LHCN-M2 (cell line): Measurements from ENCODE around the gene SCN8A. TPM values are rescaled to one million over a fixed set of nuclear protein-coding genes. Genes with fewer than 3 reads are reported as not detected.
"Not testable (repeated sequence)": the region's sequence is repeated elsewhere in the genome, so short reads cannot be mapped to it uniquely, and the experiment has no call there.

Experiments
- DNase-seq: peaks from one replicate; pipeline ENCODE4 v3.0.0-alpha.2; 2012; ENCODE audit warnings: low read depth
- total RNA-seq: library from RNA; depleted of rRNA; stranded (reverse); fragments of >200 nt; gene quantifications from 2 replicates; pipeline ENCODE4 v1.2.3, GENCODE V29; 2014

Gene SCN8A
- total RNA-seq, 1 experiment from 2014 or later: 7.2 TPM

DNA sequence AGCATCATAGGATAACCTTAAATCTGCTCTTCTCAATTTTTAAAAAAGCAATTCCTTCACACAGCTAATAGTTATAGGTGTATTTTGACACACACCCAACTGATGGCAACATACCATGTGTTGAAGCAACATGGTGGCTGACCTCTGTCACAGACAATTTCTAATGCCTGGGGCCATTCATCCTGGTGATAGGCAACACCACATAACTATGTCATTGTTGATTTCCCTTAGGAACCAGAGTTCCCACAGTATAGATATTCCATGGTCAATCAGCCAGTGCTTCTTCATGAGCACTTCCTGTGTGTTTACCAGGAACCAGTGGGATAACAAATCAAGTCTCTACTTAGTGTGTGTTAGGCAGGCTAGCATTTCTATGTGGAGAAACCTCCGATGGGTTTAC is 169.2 kb downstream of the SCN8A start:
- no peak for DNase-seq

DNA sequence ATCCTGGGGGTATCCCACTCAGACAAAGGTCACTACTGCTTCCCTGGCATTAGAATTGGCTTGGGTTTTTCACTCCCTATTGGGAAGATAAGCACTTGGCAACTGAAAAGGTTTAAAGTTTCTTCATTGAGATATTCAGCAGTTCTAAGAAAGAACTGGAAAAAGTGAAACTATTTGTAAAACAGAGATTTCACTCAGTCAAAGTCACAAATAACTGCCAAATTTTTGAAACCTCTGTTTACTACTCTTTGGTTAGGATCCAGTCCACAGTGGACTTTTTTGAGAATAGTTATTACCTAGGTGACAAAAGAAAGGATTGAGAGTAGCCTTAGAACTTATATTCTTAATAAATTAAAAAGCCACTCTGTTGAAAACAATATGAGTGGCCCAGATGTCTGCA is 172.7 kb downstream of the SCN8A start:
- DNase-seq: no peak

DNA sequence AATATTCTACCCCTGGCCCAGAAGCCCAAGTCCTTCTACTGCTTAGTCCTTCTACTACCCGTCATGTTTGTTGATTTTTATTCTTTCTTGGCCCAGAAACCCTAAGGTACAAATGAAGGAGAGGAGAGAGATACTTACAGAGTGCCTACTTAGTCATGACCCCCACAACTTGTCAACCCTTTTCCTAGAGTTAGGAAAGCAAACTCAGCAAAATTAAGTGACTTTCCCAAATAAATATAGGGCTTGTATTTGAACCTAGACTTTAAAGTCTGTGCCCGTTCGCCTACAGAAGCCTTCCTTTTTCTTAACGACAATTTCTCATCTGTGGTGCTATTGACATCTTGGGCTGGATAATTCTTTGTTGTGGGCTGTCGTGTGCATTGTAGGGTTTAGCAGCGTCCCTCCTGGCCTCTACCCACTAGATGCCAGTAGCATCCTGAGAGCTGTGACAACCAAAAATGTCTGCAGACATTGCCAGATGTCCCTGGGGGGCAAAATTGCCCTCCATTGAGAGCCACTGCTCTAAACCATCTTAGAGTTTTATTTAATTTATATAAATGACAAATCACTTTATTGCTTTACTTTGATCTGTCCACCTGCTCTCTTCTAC is 175.1 kb downstream of the SCN8A start:
- no peak for DNase-seq

DNA sequence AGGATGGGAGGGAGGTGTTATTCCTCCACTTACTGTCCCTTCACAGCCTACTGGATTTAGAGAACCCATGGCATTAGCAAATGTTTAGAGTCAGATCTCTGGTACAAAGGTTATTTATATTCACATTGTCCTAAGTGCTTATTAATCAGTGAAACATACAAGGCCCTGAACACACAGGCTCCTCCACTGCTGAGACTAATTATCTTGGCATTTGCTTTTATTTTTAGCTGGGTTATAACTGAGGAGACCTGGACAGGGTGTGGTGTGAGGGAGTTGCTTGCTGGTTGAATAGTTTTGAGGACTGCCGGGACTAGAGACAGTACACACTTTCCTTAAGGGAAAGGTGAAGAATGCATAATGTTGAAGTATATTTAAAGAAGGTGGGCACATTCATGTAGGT is 180.0 kb downstream of the SCN8A start:
- no peak for DNase-seq

DNA sequence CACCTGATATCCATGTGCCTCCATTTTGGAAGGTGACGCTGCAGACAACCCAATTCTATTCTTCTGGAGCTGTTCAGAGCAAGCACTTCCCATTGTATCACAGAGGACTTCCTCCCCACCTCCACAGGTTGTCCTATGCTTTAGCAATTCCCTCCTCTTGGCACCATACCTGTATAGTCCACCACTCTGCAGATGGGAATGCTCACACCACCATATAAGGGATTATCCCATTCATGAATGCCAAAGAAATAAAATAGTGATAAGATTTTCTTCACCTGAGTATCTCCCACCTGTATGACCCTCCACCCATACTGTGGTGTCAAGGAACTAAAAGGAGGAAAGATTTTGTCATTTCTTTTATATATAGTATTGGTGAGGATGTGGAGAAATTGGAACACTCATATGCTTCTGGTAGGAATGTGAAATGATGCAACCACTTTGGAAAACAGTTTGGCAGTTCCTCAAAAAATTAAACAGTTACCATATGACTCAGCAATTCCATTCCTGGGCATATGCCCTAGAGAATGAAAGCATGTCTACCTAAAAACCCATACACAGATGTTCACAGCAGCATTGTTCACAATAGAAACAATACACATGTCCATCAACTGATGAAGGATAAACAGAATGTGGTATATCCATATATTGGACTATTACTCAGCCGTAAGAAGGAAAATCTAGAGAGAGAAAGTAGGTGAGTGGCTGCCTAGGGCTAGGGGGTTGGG is 182.3 kb downstream of the SCN8A start:
- peak; percentile 92 for DNase-seq

DNA sequence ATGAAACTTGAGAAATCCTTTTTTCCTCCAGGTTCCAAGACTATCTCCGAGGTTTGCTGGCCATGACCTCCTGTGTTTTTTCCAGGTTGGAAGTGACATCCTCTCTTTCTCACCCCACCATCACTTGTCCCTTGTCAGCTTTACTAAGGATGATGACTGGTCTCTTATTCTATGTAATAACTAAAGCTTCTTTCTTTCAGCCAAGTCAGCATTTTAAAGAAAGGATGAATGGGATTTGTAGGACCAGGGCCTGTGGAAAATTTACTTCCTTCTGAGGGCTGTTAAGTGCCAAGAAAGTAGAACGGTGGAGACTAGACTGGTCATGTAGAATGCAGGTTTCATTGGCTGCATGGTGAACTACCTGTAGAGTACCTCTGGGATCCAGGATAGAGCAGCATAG is 183.9 kb downstream of the SCN8A start:
- no peak for DNase-seq

DNA sequence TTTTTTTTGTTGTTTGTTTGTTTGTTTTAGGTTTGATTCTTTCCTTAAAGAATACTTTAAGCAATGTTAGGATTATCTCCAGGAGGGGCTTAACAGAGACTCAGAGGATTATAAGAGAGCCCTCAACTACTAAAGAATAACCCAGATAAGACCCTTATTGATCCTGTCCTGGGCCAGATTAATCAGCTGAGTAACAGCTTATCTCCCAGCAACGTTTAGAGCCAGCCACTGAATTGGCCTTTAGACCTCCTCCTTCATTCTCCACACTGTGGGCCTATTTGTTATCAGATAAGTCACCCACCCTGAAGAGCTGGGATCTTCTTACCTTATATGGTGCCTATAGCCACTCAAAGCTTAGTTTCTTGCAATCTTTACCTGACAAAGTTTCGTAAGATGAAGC is 186.4 kb downstream of the SCN8A start:
- DNase-seq: no peak

DNA sequence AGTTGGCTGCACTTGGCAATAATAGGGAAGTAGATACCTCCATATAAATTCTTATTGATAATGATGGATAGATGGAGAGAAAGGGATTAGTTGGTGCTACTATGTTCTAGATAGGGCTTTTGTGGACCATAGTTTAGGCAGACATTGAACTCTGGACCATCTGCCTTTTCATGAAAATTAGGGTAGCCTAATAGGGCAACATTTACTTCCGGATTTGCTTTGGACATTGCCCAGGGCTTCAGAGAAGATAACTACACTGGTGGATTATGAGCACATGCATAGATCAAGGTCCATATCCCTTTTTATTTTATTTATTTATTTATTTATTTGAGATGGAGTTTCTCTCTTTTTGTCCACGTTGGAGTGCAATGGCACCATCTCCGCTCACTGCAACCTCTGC is 186.9 kb downstream of the SCN8A start:
- no peak for DNase-seq

DNA sequence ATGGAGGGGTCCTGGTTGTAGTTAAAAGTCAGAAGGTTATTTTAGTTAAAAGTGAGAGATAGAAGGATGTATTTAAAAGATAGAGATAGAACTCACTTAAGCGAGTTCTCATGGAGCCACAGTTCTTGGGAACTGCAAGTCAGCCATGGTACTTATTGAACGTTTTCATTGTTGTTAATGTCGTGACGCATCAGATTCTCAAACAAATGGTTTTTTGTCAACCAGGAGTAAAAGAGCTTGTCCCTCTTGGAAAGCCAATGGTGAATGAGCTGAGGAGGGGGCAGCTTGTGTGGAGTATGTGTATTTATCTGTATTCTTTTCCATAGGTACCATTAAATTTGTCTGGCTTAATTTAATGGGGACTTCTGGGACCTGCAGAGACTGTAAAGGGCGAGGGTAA is 188.8 kb downstream of the SCN8A start:
- DNase-seq: no peak

DNA sequence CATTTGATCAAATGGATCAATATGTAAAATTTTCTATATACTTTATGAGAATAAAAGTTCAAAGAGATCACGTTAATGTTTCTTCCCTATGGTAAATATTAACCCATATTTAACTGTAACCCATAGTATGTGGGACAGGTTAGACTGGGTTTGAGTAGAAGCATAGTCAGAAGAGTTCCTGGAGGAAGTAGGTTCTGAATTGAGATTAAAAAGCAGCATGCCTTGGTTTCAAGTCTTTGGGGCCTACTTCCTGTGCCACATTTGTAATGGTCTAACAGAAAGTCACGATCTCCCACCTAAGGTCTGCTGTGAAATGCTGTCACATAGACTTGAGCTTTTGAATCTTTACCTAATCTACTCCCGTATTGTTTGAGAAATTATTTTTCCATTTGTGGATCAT is 193.7 kb downstream of the SCN8A start:
- no peak for DNase-seq

DNA sequence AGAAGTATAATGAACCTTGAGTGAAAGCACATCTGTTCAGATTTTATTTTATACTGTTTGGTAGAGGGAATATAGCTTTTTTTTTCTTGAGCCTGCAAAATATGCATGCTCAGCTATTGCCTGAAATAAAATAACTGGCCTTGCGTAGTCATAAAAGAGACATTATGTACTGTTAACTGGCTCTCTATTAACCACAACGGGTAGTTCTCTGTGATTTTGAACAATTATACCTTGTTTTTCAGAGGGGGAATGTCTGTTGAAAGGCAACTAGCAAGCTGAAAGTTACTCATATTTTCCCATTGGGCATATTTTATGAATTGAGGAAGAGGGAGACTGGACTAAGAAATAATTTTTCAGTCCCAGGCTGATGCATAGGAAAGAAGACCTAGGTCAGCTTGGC is 194.9 kb downstream of the SCN8A start:
- DNase-seq: no peak

DNA sequence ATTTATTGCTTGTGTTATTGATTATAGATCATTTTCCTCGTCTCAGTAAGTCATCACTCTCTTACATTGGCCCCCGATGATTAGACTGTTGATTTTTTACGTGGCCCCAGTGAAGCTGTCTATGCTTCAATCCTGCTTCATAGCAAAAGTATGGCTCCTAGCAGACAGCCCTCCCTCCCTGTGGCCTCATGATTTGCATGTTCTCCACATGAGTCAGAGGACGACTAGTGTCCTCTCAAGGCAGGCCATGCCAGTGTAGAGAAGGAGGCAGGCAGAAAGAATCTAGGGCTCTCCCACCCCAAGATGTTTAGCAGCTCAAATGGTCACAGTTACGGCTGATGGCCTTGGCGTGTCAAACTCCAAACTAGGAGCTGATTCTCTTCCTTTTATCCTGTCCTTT is 197.8 kb downstream of the SCN8A start:
- peak; percentile 70 for DNase-seq

DNA sequence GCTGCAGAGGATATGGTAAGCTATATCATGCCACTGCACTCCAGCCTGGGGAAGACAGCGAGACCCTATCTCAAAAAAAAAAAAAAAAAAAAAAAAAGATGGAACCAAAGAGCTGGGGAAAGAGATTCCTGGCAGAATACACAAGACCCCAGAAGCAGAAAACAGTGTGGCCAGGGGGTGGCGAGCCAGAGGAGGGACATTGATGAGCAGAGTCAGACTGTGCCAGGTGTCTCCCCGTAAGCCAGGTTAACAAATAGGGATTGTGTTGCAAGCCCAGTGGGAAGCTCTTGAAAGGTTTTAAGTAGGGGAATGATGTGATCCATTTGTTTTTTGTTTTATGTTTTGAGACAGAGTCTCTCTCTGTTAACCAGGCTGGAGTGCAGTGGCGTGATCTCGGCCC is 201.4 kb downstream of the SCN8A start:
- no peak for DNase-seq

DNA sequence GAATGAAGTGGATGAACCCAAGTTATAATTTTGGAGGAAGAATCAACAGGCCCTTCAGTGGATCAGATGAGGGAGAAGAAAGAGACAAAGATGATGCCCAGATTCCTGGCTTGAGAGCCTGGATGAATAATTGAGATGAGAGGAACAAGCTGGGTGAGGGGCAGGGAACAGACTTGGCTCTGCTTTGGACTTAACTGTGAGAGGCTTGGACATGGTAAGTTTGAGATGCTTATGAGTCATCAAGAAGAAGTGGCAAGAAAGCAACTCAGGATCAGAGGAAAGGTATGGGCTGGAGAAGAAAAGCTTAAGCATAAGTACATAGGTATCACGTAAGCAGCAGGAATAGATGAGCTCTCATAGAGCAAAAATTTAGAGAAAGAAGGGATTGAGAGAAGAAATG is 202.2 kb downstream of the SCN8A start:
- no peak for DNase-seq

DNA sequence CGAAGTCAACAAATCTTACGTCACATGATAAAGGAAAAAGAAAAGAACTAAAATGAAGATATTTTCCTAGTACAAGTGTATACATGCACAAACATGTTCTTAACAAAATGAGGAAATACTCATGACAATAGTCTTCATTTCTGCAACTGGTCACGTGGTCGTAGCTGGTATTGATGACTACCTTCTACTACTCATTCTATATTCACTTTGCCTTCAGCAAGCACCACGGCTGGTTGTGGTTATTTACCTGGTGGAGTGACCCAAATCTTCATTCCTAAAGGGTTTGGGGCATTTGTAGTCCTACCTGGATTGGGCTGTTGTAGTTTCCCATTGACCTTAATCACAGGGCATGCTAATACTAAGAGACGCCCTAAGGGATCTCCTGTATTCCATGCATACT is 206.3 kb downstream of the SCN8A start:
- DNase-seq: no peak

DNA sequence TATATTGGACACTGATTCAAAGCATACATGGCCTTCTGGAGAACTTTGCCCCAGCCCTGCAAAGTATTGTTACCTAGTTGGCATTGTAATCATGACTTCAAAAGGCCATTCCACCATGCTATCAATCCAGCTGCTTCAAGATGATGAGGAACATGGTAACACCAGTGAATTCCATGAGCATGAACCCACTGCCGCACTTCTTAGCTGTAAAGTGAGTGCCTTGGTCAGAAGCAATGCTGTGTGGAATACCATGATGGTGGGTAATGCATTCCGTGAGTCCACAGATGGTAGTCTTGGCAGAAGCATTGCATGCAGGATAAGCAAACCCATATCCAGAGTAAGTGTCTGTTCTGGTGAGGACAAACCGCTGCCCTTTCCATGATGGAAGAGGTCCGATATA is 207.0 kb downstream of the SCN8A start:
- DNase-seq: not testable (repeated sequence)

DNA sequence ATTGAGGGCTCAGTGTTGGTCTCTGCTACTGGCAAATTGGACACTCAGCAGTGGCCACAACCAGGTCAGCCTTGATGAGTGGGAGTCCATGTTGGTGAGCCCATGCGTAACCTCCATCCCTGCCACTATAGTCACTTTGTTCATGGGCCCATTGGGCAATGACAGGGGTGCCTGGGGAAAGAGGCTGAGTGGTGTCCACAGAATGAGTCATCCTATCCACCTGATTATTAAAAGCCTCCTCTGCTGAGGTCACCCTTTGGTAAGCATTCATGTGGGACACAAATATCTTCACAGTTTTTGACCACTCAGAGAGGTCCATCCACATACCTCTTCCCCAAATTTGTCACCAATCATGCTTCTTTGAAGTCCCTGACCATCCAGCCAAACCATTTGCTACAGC is 207.5 kb downstream of the SCN8A start:
- DNase-seq: no peak

DNA sequence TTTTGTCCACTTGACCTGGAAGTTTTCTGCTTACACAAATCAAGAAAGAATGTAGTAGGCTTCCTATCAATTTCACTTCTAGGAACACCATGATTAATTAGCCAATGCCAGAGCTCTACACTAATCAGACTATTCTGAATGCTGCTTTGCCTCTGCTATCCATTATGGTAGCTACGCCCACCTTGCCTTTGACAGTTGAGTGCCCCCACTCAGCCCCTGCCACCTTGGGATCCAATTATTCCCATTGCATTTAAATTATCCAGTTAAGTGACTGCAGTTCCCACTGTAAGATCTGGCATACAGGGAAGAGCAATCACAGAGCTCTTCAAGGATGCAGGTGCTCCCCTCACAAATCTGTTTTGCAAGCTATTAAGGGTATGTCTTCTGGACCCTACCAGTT is 210.0 kb downstream of the SCN8A start:
- DNase-seq: no peak

DNA sequence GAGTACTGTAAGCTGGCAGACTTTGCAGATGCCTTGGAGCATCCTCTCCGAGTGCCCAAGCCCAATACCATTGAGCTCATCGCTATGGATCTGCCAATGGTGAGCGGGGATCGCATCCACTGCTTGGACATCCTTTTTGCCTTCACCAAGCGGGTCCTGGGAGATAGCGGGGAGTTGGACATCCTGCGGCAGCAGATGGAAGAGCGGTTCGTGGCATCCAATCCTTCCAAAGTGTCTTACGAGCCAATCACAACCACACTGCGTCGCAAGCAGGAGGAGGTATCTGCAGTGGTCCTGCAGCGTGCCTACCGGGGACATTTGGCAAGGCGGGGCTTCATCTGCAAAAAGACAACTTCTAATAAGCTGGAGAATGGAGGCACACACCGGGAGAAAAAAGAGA is 215.9 kb downstream of the SCN8A start:
- no peak for DNase-seq

DNA sequence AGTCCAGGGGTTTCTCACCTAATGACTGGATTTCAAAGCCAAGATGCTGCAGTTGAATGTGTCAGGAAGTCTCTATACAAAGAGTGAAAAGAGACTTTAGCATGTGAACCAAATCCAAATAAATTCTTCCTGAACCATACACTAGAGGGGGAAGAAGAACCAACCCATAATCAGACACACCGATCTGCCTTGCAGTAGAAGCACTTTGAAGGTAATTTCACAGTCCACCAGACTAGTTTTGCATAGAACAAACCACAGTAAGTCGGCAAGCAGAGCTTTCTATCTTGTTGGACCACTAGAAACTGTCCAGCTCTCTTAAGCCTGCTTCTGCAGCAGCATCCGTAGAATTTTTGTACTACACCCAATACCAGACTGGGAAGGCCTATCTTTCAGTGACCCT is 218.2 kb downstream of the SCN8A start:
- no peak for DNase-seq

DNA sequence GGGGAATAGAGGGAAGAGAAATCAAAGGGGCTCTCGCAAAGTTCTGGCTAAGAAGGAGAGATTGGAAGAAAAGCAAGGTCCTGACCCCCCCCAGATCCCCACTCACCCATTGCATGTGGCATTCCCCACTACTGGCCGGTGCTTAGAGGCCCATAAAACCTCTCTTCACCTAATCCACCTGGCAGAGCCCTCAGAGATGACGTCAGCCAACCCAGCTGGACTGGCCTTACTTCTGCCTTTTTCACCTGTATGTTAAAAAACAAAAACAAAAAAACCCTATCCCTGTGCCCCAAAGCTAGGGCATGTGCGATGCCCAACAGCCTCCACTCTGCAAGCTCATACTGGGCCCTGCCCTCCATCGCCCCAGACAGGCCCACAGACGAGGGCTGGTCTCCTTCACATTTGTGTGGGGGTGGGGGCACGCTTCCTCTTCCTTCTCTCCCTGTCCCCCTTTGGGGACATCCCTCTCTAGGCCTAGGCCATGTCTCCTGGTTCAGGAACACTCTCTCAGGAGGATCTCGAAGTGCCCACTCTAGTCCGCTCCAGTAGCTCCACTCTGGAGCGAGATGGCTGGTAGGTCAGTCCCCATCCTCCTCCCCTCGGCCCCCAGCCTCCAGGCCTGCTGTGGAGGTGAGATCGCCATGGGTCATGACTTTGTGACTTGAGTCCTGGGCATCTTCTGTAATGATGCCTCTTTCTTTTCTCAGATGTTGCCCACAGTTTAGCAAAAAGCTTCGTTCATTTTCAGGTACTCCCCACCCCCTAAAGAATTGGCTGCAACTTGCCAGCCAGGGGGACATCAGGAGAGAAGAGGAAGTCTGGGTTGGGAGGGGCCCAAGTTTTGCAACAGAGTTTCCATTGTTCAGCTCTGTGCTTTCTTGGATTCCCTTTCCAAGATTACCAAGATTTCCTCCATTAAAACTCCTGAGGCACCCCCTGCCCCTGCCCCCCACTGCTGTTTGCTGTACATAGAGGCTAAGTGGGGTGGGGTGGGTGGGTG is 220.5 kb downstream of the SCN8A start:
- no peak for DNase-seq

DNA sequence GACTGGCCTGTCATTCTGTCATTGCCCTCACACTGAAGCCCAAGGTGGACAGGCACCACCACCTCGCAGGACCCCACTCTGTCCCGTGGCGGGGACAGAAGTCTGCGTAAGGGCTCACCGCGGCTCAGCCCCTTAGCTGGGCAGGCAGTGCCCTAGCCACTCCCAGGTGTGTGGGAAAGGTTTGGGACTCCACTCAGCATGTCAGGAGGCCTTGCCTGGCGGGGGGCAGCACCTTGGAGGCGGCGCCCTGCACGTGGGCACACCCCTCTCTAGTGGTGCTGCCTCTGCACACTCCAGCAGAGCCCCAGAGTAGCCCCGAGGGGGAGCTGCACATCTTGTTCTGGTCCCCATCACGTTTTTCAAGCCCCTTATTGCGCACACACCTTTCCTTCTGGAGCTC is 221.8 kb downstream of the SCN8A start:
- no peak for DNase-seq

DNA sequence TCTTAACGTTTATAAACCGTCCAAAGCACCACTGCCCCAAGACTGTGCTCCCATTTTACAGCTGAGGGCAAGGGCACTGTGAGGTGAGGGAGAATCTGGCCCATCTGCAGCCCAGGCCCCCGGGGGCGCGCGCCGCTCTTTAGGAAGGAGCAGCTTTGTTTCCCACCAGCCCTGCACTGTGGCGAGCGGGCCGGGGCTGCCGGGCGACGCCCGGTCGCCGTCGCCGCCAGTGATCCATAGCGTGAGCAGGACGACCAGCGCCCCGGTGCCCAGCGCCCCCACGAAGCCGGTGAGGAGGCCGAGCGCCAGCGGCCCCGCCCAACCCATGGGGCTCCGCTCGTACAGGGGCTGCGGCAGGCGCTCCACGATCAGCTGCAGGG is 222.9 kb downstream of the SCN8A start:
- DNase-seq: no peak
